HL-60 (cell line): ENCODE results near the gene UNKL.
"Not testable (repeated sequence)": the region's sequence is repeated elsewhere in the genome, so short reads cannot be mapped to it uniquely, and the experiment has no call there.

Experiments
- DNase-seq, 2 experiments: peaks; one replicate each; pipeline ENCODE4 v3.0.0-alpha.2; 2010 to 2020; ENCODE audit warnings: low read depth in 1 of 2, low spot score in 1 of 2
- H3K27ac ChIP-seq: fragments of 250-450 bp; sonication (Bioruptor Pico); replicated peaks from 2 replicates; pipeline ENCODE4 v1.5.1; 2020; ENCODE audit warnings: mild to moderate bottlenecking, moderate library complexity
- H3K27me3 ChIP-seq: fragments of 250-450 bp; sonication (Bioruptor Pico); 2 replicates; pipeline ENCODE4 v1.5.1; 2021; ENCODE audit warnings: mild to moderate bottlenecking, moderate library complexity; ENCODE audit not compliant: insufficient read depth, poor library complexity, severe bottlenecking
- H3K4me3 ChIP-seq: replicated peaks from 2 replicates; pipeline ENCODE4 v1.5.1; 2011; ENCODE audit warnings: mild to moderate bottlenecking, control low read depth, low read length; ENCODE audit not compliant: insufficient read depth
- CTCF ChIP-seq: IDR thresholded peaks from one replicate; pipeline ENCODE4 v1.5.1; 2011; ENCODE audit warnings: low read length, control low read depth, inconsistent platforms; ENCODE audit not compliant: insufficient read depth
- GABPA ChIP-seq: IDR thresholded peaks from 2 replicates; pipeline ENCODE4 v1.6.1; 2012; ENCODE audit warnings: low read depth
- POLR2AphosphoS5 ChIP-seq: IDR thresholded peaks from 2 replicates; pipeline ENCODE4 v1.6.1; 2012; ENCODE audit warnings: low read depth
- SPI1 ChIP-seq: IDR thresholded peaks from 2 replicates; pipeline ENCODE4 v1.6.1; 2012; ENCODE audit warnings: low read depth, mild to moderate bottlenecking, borderline replicate concordance
- TF ChIP-seq, protein P1 (sequence below): IDR thresholded peaks from 2 replicates; pipeline ENCODE4 v1.6.1; 2012; ENCODE audit warnings: low read depth; ENCODE audit not compliant: insufficient replicate concordance

Gene UNKL

GRCh38 chr16:1331712-1332617 is 82.5 kb downstream of the UNKL start:
- no peak for TF ChIP-seq POLR2AphosphoS5
- TF ChIP-seq, protein P1, sequence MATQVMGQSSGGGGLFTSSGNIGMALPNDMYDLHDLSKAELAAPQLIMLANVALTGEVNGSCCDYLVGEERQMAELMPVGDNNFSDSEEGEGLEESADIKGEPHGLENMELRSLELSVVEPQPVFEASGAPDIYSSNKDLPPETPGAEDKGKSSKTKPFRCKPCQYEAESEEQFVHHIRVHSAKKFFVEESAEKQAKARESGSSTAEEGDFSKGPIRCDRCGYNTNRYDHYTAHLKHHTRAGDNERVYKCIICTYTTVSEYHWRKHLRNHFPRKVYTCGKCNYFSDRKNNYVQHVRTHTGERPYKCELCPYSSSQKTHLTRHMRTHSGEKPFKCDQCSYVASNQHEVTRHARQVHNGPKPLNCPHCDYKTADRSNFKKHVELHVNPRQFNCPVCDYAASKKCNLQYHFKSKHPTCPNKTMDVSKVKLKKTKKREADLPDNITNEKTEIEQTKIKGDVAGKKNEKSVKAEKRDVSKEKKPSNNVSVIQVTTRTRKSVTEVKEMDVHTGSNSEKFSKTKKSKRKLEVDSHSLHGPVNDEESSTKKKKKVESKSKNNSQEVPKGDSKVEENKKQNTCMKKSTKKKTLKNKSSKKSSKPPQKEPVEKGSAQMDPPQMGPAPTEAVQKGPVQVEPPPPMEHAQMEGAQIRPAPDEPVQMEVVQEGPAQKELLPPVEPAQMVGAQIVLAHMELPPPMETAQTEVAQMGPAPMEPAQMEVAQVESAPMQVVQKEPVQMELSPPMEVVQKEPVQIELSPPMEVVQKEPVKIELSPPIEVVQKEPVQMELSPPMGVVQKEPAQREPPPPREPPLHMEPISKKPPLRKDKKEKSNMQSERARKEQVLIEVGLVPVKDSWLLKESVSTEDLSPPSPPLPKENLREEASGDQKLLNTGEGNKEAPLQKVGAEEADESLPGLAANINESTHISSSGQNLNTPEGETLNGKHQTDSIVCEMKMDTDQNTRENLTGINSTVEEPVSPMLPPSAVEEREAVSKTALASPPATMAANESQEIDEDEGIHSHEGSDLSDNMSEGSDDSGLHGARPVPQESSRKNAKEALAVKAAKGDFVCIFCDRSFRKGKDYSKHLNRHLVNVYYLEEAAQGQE, result no peak
- TF ChIP-seq CTCF, result no peak
- no peak for TF ChIP-seq GABPA
- TF ChIP-seq SPI1, result no peak; the same call in 1 of the 2 replicates
- Histone ChIP-seq H3K27ac (no peak overlapping the region; the same call in 1 of the 2 replicates), H3K27me3 (peaks cover 54% of the 10 kb centered on the region), H3K4me3 (no peak overlapping the region)
- peak; percentile 70 to 77 for DNase-seq

DNA sequence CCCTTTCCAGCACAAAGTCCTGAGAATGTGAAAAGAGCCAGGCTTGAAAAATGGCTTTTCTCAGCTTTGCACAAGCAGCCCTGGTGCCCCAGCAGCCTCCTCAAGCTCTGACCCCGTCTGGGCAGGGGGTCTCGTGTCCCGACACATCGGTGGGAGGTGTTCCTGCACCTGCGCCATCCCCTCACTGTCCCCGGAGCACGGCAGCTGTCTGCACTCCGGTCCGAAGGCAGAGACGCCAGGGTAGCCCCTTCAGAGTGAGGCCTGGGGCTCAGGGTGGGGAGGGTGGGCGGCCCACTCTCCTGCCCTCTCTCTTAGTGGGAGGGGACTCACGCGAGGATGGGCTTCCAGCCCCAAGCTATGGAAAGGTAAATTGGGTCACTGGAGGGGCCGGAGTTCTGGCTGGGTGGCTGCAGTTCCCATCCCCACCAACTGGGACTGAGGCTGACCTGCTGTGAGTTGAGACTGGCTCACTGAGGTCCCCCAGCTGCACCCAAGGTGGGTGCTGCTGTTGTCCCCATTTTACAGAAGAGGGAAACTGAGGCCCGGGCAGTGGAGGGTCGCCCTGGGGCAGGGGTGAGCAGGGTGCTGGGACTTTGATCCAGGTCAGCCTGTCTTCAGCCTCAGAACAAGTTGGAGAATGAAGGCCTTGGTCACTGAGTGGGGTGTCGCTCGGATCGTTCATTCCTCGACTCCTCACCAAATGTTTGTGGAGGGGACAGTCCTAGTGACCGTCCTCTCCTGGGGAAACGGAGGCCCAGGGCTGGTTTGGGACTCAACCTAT is 83.4 kb downstream of the UNKL start:
- Histone ChIP-seq H3K4me3 (no peak overlapping the region), H3K27ac (no peak overlapping the region), H3K27me3 (peaks cover 45% of the 10 kb centered on the region)
- no peak for DNase-seq
- TF ChIP-seq GABPA (no peak), CTCF (no peak), SPI1 (no peak), POLR2AphosphoS5 (no peak)
- TF ChIP-seq, protein P1, result no peak

DNA sequence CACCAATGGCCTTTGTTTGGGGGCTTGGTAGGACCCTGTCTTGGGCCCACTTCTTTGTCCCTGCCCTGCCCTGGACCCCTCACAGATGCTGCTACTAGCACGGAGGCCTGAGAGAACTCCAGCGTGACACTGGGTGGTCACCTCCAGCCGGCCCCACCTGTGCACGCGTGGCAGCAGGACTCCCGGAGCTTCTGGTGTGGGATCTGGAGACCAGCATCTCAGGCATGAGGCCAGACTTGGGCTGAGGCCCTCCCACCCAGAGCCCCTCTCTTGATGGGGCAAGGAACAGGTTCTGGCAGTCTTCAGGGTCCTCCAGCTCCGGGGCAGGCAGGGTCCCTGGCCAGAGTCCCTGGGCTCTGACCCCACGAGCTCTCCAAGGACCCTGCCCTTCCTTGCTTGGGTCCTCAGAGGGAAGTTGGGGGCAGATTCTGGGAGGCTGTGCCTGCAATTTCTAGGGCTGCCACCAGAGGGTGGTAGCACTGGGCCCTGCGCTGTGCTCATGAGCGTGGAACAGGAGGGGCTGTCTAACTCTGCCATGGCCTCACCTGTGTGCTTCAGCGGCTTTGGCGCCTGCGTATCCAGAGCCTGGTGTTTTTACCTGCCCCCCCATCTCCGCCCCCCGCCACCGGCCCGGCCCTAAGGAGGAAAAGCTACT is 84.1 kb downstream of the UNKL start:
- no peak for DNase-seq
- Histone ChIP-seq H3K27ac (no peak overlapping the region), H3K27me3 (peaks cover 38% of the 10 kb centered on the region), H3K4me3 (no peak overlapping the region)
- no peak for TF ChIP-seq GABPA
- peak; percentile 57 for TF ChIP-seq CTCF
- no peak for TF ChIP-seq POLR2AphosphoS5
- TF ChIP-seq, protein P1, result no peak
- no peak for TF ChIP-seq SPI1

DNA sequence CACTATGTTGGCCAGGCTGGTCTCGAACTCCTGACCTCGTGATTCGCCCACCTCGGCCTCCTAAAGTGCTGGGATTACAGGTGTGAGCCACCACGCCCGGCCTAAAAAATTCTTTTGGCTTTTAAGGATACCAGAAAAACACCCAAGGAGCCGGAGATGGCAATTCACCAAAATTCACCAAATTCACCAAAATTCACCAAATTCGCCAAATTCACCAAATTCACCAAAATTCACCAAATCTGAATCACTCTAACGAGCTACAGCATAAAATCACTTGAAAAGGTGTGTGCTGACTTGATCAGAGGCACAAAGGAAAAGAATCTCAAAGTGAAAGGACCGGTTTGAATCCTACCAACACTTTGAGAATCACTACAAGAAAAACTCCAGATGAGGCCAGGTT is 85.5 kb downstream of the UNKL start:
- not testable (repeated sequence) for H3K4me3 ChIP-seq, H3K27ac ChIP-seq, DNase-seq
- H3K27me3 ChIP-seq, result peaks cover 24% of the 10 kb centered on the region

- H3K4me3 ChIP-seq, H3K27ac ChIP-seq, DNase-seq: not testable (repeated sequence)
- H3K27me3 ChIP-seq, result peaks cover 19% of the 10 kb centered on the region
These were observed 86.4 kb downstream of the UNKL start for GRCh38 chr16:1328136-1328535.
